GM12878 (cell line): Measurements from ENCODE around the gene LTBP2. TPM values are rescaled to one million over a fixed set of nuclear protein-coding genes. Genes with fewer than 3 reads are reported as not detected.
A peak's percentile ranks its signal among the peaks of the same experiment; 100 is the strongest.

Experiments used
- ATAC-seq: fragments of 200-7000 bp; cut with Tn5 transposase; 3 replicates; pipeline ENCODE4 v1.9.1; 2020; ENCODE audit warnings: mild to moderate bottlenecking, moderate library complexity
- BruUV-seq: library from RNA; stranded (reverse); fragments of 400-500 nt; replicated peaks from 2 replicates; lab custom pipeline; 2021; lab: Mats Ljungman, UMichigan
- CTCF ChIA-PET: fragments of 300-600 bp; sonication (Branson Sonifier 250); formaldehyde crosslinking; extraction: SDS; loops from one replicate; lab custom pipeline; 2021; ENCODE audit warnings: inconsistent platforms; lab: Yijun Ruan, JAX
- POLR2A ChIA-PET: fragments of 350-600 bp; formaldehyde crosslinking; extraction: SDS; loops from one replicate; lab custom pipeline; 2021; ENCODE audit warnings: inconsistent platforms; lab: Charles Lee
- RAD21 ChIA-PET: fragments of 300-600 bp; sonication (Branson Sonifier 250); formaldehyde crosslinking; loops from one replicate; lab custom pipeline; 2023; ENCODE audit warnings: antibody characterized with exemption; ENCODE audit not compliant: unreplicated experiment; lab: Charles Lee
- SMC1A ChIA-PET: fragments of 300-600 bp; sonication (Branson Sonifier 250); formaldehyde crosslinking; loops from one replicate; lab custom pipeline; 2023; ENCODE audit not compliant: unreplicated experiment, uncharacterized antibody; lab: Charles Lee
- DNase-seq: peaks from one replicate; pipeline ENCODE4 v3.0.0-alpha.2; 2011; ENCODE audit warnings: low read depth, low spot score
- FAIRE-seq: peaks from 3 replicates; lab custom pipeline; 2011; peaks lifted over from hg19 to GRCh38; lab: Jason Lieb, UNC
- H2AFZ ChIP-seq: 2 replicates; pipeline ENCODE4 v1.6.0; 2011; ENCODE audit warnings: low read depth, low read length, control low read depth; ENCODE audit not compliant: control insufficient read depth
- H3K27ac ChIP-seq: 2 replicates; pipeline ENCODE4 v1.5.1; 2011; ENCODE audit warnings: control low read depth; ENCODE audit not compliant: control insufficient read depth, insufficient read depth
- H3K27me3 ChIP-seq, 2 experiments: replicated peaks in 1 of 2; 2 replicates each; pipeline versions ENCODE4 v1.6.0 to v1.6.1; 2011; ENCODE audit warnings: low read length in 1 of 2; ENCODE audit not compliant: control insufficient read depth in 2 of 2, insufficient read depth in 2 of 2
- H3K36me3 ChIP-seq, 2 experiments: 2 replicates each; pipeline ENCODE4 v1.5.1; 2011; ENCODE audit warnings: low read length in 1 of 2; ENCODE audit not compliant: control insufficient read depth in 2 of 2, insufficient read depth in 2 of 2
- H3K4me1 ChIP-seq: 2 replicates; pipeline ENCODE4 v1.6.1; 2011; ENCODE audit warnings: mild to moderate bottlenecking, low read length, moderate library complexity, mixed read lengths; ENCODE audit not compliant: control insufficient read depth, insufficient read depth
- H3K4me2 ChIP-seq: 2 replicates; pipeline ENCODE4 v1.6.0; 2011; ENCODE audit warnings: control low read depth; ENCODE audit not compliant: control insufficient read depth, insufficient read depth
- H3K4me3 ChIP-seq: fragments of 200-600 bp; sonication (generic); 2 replicates; pipeline ENCODE4 v1.5.1; 2016
- H3K79me2 ChIP-seq: 2 replicates; pipeline ENCODE4 v1.6.0; 2011; ENCODE audit warnings: low read length; ENCODE audit not compliant: control insufficient read depth, insufficient read depth
- H3K9ac ChIP-seq: 2 replicates; pipeline ENCODE4 v1.8.0; 2011; ENCODE audit warnings: low read length, control low read depth, mixed read lengths; ENCODE audit not compliant: control insufficient read depth, insufficient read depth
- H3K9me3 ChIP-seq: replicated peaks from 3 replicates; pipeline ENCODE4 v1.5.1; 2011; ENCODE audit warnings: mild to moderate bottlenecking, low read length; ENCODE audit not compliant: control insufficient read depth, insufficient read depth
- H4K20me1 ChIP-seq: 2 replicates; pipeline ENCODE4 v1.6.0; 2011; ENCODE audit not compliant: control insufficient read depth, insufficient read depth
- NFYB ChIP-seq: IDR thresholded peaks from 2 replicates; pipeline ENCODE4 v1.6.1; 2011; ENCODE audit warnings: low read depth, mild to moderate bottlenecking, low read length, improper control_type of control experiment, moderate library complexity; ENCODE audit not compliant: insufficient read depth
- SREBF1 ChIP-seq: IDR thresholded peaks from 2 replicates; pipeline ENCODE4 v1.6.1; 2012; ENCODE audit warnings: mild to moderate bottlenecking, low read length
- WGBS: methylation state at CpG from one replicate; pipeline ENCODE4 v1.1.6; 2016; ENCODE audit warnings: low lambda C conversion rate; ENCODE audit not compliant: insufficient replicate concordance, insufficient coverage; ENCODE audit errors: missing lambda C conversion rate; 5-methylcytosine and 5-hydroxymethylcytosine counted together
- in situ Hi-C: fragments of 300-500 bp; cut with MboI; formaldehyde crosslinking; loops from 9 replicates; pipeline ENCODE4 v1.14.3; 2018; ENCODE audit warnings: mixed read lengths
- intact Hi-C: fragments of 100-400 bp; cut with micrococcal nuclease; formaldehyde crosslinking; loops from one replicate; pipeline ENCODE4 v1.14.2; 2022; ENCODE audit not compliant: unreplicated experiment
- polyA plus RNA-seq, 11 experiments: library from polyadenylated mRNA; depleted of rRNA in 4 of 11; unstranded in 6 of 11; stranded (reverse) in 5 of 11; fragments of >200 nt; fragmentation: Nextera tagmentation in 4 of 11; fragmentation: Illumina TruSeq in 1 of 11; extraction: Ambion mirVana in 4 of 11; extraction: Trizol in 1 of 11; gene quantifications; 1 replicate in 1 of 11; 2 replicates in 10 of 11; pipeline versions ENCODE4 v1.2.1 to v1.2.3, GENCODE V29; 2011 to 2016; ENCODE audit warnings: inconsistent platforms in 2 of 11, missing spikeins in 2 of 11, low read depth in 1 of 11
- total RNA-seq, 4 experiments: library from RNA; depleted of rRNA in 3 of 4; stranded (reverse); fragments of >200 nt in 3 of 4; fragmentation: Illumina TruSeq in 1 of 4; extraction: Trizol in 1 of 4; gene quantifications; 2 replicates each; pipeline versions ENCODE4 v1.2.1 to v1.2.3, GENCODE V29; 2013 to 2021
- TF ChIP-seq, protein P1 (sequence below): fragments of 450-650 bp; IDR thresholded peaks from 2 replicates; pipeline ENCODE4 v1.6.1; 2016; ENCODE audit warnings: mild to moderate bottlenecking
- TF ChIP-seq, protein P2 (sequence below): fragments of 450-650 bp; IDR thresholded peaks from 2 replicates; pipeline ENCODE4 v1.6.1; 2016; ENCODE audit warnings: mild to moderate bottlenecking, moderate library complexity, borderline replicate concordance

Gene LTBP2
- total and polyA plus RNA-seq, 10 of the 15 experiments (the other 5 are each of a cell fraction or from before 2014, with no cell fraction given), result 0.03 to 0.23 (median 0.06) TPM; not detected in 1

GRCh38 chr14:74526854-74527585 lies 85.0 kb downstream of the LTBP2 start:
- H4K20me1 ChIP-seq, result no peaks in the 10 kb centered on the region
- FAIRE-seq (no peak), ATAC-seq (no peak), DNase-seq (no peak)
- no peak overlapping the region for H3K4me3 ChIP-seq
- WGBS, result 46% methylated on average over 10 of the region's 10 CpGs
- ChIA-PET SMC1A (no interaction called here), CTCF (no interaction called here), RAD21 (no interaction called here), POLR2A (interaction anchor here (1.0 kb wide), 2 partner anchors 13 to 96 kb away, joined by 3 read pairs; no protein-coding TSS in a partner anchor)
- H3K4me1 ChIP-seq, result peaks cover 5% of the 10 kb centered on the region
- no peak for TF ChIP-seq NFYB
- TF ChIP-seq SREBF1, result no peak
- TF ChIP-seq, protein P1, sequence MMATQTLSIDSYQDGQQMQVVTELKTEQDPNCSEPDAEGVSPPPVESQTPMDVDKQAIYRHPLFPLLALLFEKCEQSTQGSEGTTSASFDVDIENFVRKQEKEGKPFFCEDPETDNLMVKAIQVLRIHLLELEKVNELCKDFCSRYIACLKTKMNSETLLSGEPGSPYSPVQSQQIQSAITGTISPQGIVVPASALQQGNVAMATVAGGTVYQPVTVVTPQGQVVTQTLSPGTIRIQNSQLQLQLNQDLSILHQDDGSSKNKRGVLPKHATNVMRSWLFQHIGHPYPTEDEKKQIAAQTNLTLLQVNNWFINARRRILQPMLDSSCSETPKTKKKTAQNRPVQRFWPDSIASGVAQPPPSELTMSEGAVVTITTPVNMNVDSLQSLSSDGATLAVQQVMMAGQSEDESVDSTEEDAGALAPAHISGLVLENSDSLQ, result 0 out of 2 replicates have a peak, but pooled peaks have one; percentile 10
- TF ChIP-seq, protein P2, sequence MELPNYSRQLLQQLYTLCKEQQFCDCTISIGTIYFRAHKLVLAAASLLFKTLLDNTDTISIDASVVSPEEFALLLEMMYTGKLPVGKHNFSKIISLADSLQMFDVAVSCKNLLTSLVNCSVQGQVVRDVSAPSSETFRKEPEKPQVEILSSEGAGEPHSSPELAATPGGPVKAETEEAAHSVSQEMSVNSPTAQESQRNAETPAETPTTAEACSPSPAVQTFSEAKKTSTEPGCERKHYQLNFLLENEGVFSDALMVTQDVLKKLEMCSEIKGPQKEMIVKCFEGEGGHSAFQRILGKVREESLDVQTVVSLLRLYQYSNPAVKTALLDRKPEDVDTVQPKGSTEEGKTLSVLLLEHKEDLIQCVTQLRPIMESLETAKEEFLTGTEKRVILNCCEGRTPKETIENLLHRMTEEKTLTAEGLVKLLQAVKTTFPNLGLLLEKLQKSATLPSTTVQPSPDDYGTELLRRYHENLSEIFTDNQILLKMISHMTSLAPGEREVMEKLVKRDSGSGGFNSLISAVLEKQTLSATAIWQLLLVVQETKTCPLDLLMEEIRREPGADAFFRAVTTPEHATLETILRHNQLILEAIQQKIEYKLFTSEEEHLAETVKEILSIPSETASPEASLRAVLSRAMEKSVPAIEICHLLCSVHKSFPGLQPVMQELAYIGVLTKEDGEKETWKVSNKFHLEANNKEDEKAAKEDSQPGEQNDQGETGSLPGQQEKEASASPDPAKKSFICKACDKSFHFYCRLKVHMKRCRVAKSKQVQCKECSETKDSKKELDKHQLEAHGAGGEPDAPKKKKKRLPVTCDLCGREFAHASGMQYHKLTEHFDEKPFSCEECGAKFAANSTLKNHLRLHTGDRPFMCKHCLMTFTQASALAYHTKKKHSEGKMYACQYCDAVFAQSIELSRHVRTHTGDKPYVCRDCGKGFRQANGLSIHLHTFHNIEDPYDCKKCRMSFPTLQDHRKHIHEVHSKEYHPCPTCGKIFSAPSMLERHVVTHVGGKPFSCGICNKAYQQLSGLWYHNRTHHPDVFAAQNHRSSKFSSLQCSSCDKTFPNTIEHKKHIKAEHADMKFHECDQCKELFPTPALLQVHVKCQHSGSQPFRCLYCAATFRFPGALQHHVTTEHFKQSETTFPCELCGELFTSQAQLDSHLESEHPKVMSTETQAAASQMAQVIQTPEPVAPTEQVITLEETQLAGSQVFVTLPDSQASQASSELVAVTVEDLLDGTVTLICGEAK, result no peak
- no peaks in the 10 kb centered on the region; a peak in 2 of 4 replicates for H3K27me3 ChIP-seq
- intact Hi-C loops, result no loop called here
- in situ Hi-C loops, result no loop called here
- H2AFZ ChIP-seq, result no peak overlapping the region
- H3K79me2 ChIP-seq, result no peaks in the 10 kb centered on the region
- no TSS peak for BruUV-seq
- H3K36me3 ChIP-seq, result no peaks in the 10 kb centered on the region
- H3K27ac ChIP-seq, result no peak overlapping the region
- no peak overlapping the region for H3K9ac ChIP-seq
- no peak overlapping the region for H3K4me2 ChIP-seq
- H3K9me3 ChIP-seq, result no peaks in the 10 kb centered on the region
